SK-MEL-5 (cell line): ENCODE measurements around the gene ZFPM1. TPM values are rescaled to one million over a fixed set of nuclear protein-coding genes. Genes with fewer than 3 reads are reported as not detected.
"Not testable (repeated sequence)": the region's sequence is repeated elsewhere in the genome, so short reads cannot be mapped to it uniquely, and the experiment has no call there.

Source experiments
- DNase-seq: peaks from one replicate; pipeline ENCODE4 v3.0.0-alpha.2; 2016; ENCODE audit warnings: low read depth, low spot score
- in situ Hi-C: cut with HindIII; loops from 2 replicates; pipeline ENCODE4 v1.10.0; 2016; ENCODE audit warnings: low sequenced_read_pairs, high pct_unique_total_duplicates, low pct_unique_long_range_greater_than_20kb
- total RNA-seq: library from RNA; depleted of rRNA; stranded (reverse); fragments of >200 nt; shearing (Covaris generic); gene quantifications from 2 replicates; pipeline ENCODE4 v1.2.3, GENCODE V29; 2014

The ZFPM1 gene
- total RNA-seq, 1 experiment from 2014 or later, result 0.29 TPM

GRCh38 chr16:88481851-88482250 lies 28.8 kb downstream of the ZFPM1 start:
- DNase-seq, result no peak
- in situ Hi-C loops, result no loop called here

DNA sequence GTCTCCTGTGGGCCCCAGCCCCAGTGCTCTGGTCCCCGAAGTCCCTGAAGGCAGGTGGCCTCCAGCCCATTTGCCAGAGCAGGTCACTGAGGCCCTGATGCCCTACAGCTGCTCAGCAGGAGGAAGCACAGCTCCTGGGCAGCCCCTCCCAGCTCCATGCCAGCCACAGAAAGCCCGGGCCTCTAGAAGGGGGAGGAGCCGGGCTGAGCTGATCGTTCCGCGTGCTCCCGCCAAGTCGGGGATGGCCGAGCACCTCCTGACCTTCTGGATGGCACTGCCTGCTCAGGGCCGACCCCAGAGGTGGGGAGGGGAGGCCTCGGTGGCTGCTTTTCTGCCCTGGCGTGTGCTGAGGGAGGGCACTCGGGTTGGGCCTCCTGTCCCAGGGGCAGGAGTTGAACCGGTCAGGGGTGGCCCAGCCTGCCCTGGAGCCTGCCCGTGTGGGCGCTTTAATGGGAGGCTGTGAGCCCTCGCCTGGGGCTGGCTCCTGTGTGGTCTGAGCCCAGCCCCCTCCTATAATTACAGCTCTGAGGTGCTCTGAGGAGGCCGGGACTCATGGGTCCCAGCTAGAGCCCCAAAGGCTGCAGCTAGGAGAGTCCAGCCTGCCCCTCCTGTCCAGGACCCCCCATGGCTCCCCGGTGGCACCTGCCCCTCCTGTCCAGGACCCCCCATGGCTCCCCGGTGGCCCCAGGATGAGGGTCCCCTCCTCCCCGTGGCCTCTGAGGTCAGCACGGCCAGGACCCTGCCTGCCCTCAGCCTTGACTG lies 29.7 kb downstream of the ZFPM1 start:
- no peak for DNase-seq
- in situ Hi-C loops, result no loop called here

DNA sequence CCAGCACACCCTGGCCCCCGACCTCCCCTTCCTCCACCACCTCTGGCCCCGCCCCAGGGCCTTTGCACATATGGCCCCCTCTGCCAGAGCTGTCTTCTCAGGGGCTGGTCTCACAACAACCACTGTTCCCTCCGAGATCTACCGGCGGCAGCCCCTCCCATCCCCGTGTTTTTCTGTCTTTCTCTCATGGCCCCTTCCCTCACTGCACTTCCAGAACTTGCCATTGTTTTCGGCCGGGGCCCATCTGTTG lies 30.2 kb downstream of the ZFPM1 start:
- in situ Hi-C loops, result no loop called here

DNA sequence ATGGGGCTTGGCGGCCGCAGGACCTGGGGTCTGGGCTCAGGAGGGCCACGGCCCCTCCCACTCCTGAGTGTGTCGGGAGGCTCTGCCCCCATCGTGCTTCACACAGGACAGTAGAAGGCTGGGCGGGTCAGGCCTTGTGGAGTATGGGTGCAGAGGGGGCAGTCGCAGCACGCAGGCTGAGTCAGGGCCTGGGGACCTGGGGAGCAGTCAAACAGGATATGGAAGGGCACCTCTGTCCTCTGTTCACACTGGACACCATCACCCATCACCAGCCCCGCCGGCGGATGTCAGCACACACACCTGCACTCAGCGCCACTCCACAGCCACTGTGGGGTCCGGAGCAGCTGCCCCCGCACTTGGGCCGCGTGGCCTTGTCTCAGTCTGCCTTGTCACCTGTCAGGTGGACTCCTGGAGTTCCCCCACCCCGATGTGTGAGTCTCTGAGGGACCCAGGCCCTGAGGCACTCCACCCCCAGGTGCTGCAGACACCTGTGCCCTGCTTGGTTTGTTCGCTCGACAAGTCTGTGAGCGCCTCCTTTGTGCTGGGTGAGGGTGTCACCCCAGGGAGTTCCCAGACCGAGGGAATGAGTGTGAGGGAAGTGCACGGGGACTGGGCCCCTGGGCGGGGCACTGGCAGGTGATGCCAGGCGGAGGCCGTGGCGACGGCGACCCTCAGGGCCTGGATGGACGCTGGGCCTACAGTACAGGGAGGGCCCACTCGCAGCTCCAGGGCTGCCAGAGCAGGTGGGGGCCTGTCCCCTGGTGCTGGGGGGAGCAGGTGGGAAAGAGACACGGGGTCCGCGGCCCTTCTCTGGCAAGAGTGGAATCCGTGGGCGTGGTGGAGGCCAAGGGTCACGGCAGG lies 31.7 kb downstream of the ZFPM1 start:
- in situ Hi-C loops, result no loop called here
- DNase-seq, result no peak

More for the DNA sequence above, 30.2 kb downstream of the ZFPM1 start:
- DNase-seq, result no peak

- in situ Hi-C loops, result not testable (repeated sequence)
Measured at GRCh38 chr16:88485366-88485741, 32.3 kb downstream of the ZFPM1 start.

DNA sequence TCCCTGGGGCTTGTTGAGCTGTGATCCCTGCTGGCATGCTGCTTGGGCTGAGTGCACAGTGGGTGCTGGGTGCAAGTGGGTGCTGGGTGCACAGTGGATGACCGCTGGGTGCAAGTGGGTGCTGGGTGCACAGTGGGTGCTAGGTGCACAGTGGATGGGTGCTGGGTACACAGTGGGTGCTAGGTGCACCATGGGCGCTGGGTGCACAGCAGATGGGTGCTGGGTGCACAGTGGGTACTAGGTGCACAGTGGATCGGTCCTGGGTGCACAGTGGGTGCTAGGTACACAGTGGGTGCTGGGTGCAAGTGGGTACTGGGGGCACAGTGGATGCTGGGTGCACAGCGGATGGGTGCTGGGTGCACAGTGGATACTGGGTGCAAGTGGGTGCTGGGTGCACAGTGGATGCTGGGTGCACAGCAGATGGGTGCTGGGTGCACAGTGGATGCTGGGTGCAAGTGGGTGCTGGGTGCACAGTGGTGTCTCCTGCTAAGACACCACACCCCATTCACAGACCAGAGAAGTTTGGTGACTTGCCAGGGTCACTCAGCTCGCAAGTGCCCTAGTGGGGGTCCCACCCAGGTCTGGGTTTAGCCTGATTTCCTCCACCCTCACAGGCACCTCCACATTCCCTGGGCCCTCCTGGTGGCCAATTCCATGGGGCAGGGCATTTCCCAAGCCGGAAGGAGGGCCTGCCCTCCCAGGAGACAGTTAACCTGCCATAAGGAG lies 33.5 kb downstream of the ZFPM1 start:
- DNase-seq, result no peak
- in situ Hi-C loops, result no loop called here

More at GRCh38 chr16:88485366-88485741, 32.3 kb downstream of the ZFPM1 start:
- not testable (repeated sequence) for DNase-seq

DNA sequence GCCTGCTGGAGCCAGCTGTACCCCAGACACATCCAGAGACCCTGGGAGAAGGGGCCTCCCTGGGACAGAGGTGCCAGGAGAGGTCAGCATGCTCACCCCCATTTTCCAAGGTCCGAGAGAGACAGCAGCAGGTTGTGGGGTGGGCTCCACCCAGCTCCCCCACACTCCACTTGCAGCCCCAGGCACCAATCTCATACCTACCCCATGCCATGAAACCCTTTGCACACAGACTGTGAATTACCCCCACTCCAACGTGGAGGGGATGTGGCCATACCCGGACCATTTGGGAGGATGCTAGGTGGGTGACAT lies 34.0 kb downstream of the ZFPM1 start:
- in situ Hi-C loops, result no loop called here

GRCh38 chr16:88487920-88488851 lies 35.1 kb downstream of the ZFPM1 start:
- no peak for DNase-seq
- in situ Hi-C loops, result no loop called here

More for the DNA sequence above, 34.0 kb downstream of the ZFPM1 start:
- DNase-seq, result no peak

DNA sequence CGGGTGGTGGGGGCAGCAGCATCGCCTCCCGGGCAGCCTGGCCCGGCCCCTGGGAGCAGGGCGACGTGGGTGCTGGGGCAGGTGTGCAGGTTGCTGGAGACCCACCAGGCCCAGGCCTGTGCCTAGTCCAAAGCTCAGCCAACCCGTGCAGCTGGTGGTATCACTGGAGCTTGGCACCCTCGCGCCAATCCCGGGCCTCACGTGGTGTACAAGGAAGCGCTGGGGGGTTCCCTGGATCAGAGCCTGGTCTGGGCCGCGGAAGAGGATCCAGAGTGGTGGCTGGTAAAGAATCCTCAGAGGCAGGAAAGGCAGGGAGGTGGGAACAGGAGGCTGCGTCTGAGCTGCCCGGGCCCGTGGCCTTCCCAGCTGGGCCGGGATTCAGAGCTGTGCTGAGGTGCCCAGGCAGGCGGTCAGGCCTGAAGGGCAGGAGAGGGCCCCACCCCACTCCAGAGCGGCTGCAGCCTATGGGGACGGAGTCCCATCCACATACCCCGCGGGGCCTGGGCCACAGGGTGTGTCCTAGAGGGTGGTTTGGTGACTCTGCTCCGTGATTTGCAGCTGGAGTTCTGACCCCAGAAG lies 36.2 kb downstream of the ZFPM1 start:
- in situ Hi-C loops, result no loop called here
- DNase-seq, result no peak

DNA sequence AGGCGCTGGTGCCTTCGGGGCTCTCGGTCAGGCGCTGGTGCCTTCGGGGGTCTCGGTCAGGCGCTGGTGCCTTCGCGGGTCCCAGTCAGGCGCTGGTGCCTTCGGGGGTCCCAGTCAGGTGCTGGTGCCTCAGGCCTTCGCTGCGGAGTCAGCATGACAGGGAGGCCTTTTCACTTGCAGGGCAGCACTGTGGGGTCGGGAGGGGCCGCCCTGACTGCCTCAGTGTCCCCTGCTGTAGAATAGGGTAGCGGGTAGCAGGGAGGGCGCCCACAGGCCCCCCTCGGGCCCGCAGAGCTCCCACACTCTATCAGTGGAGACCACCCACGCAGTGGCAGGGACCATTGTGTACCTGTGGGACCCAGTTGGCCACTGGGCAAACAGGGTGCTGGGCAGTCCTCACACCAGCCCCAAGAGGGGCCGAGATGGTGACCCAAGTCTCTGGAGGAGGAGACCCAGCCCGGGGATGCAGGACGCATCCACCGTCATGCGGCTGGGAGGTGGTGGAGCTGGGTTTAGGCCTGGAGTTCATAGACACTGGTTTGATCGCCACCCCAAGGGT lies 38.0 kb downstream of the ZFPM1 start:
- DNase-seq, result no peak
- in situ Hi-C loops, result no loop called here

DNA sequence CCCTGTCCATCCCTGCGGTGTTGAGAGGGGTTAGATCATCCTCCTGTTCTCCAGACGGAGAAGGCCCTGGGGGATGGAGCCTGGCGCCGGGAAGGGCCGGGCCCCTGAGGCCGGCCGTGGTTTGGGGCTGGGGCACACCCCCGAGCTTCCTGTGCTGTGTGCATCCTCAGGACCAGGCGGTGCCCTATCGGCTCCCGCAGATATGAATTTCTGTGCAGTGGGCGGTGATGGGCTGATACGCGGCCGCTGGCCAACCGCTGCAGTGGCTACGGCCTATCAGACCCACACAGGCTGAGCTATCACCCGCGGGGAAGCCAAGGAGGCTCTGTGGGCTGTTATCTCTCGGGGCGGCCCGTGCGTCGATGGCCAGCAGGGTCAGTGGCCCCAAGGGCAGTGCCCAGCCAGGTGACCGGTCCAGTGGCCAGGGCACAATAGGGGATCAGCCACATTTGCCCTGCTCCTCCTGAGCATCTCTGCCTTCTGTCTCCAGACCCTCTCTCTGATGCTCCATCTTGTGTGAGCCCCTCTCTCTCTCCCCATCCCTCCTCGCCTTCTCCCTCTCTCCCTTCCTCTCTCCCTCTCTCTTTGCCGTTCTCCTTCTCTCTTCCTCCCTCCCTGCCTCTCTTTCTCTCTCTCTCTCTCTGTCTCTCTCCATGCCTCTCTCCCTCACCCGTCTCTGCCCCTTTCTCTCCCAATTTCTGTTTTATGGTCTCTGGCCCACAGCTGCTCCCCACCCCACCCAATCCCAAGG lies 38.7 kb downstream of the ZFPM1 start:
- DNase-seq, result no peak
- in situ Hi-C loops, result no loop called here

DNA sequence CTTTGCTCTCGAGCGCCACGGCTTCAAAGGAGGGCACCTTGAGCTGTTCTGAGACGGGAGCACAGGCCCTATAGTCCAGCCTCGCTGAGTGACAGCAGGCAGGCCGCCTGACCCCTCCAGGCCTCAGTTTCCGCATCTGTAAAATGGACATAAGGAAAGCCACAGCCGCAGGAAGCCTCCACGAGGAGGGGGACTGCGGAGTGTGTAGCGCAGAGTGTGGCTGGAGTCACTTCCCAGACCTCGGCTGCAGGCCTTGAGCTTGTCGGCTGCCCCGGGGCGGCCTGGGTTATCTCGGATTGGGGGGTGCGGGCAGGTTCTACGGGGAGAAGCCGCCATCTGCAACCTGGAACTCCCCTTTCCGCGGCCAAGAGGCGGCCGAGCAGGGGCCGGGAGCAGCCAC lies 40.8 kb downstream of the ZFPM1 start:
- in situ Hi-C loops, result no loop called here
- no peak for DNase-seq

GRCh38 chr16:88494335-88495154 lies 41.5 kb downstream of the ZFPM1 start:
- in situ Hi-C loops, result no loop called here
- DNase-seq, result no peak

GRCh38 chr16:88495268-88495772 lies 42.2 kb downstream of the ZFPM1 start:
- in situ Hi-C loops, result no loop called here
- DNase-seq, result no peak

- no peak for DNase-seq
- in situ Hi-C loops, result no loop called here
Measured at GRCh38 chr16:88497561-88498462, 44.7 kb downstream of the ZFPM1 start.
